ENCODE data around the gene VSIG2. TPM values are rescaled to one million over a fixed set of nuclear protein-coding genes. Genes with fewer than 3 reads are reported as not detected.

The VSIG2 gene
- total and polyA plus RNA-seq, 2 donors (not counting 3 experiments of a cell fraction or from before 2014, with no cell fraction given): 1.2 to 7.0 TPM

DNA sequence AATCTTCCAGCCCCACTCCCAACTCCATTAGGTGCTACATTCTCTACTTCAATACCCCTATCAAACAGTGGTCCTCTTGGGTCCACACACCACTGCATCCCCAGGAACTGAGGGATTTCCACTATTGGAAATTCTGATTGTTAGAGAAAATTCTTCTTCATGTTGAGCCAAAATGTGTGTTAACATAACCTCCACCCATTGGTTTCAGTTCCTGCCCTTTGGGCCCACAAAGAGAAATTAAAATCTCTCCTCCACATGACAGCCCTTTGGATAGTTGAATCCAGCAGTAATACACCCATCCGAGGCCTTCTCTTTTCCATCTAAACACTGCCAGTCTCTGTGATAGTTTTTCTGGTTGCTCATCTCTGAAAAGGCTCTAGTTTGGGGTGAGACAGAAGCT lies 2.1 kb downstream of the VSIG2 start:
- intact Hi-C loops (cut with micrococcal nuclease): no loop called here
- Histone ChIP-seq H3K9me3 (replicated peaks; ENCODE audit: control insufficient read depth, insufficient read depth, low read length) (no peaks in the 10 kb centered on the region), H3K27ac (ENCODE audit: insufficient read depth, low read depth, low read length) (no peak overlapping the region), H3K79me2 (ENCODE audit: control insufficient read depth, insufficient read depth, low read length) (peaks cover under 1% of the 10 kb centered on the region), H3K4me2 (ENCODE audit: insufficient read depth, low read length) (no peak overlapping the region), H3K9ac (replicated peaks; ENCODE audit: extremely low read depth, insufficient read depth, low read length) (no peak overlapping the region), H3K4me1 (ENCODE audit: control insufficient read depth, extremely low read depth, insufficient read depth, low read length) (peaks cover 59% of the 10 kb centered on the region), H3K27me3 (ENCODE audit: control insufficient read depth in 2 of 2, insufficient read depth in 2 of 2, low read length in 2 of 2) (no peaks in the 10 kb centered on the region), H3K4me3 (replicated peaks in 1 of 3; ENCODE audit: insufficient read depth in 1 of 3, low read depth in 1 of 3, low read length in 3 of 3) (no peak overlapping the region), H3K36me3 (ENCODE audit: control insufficient read depth in 2 of 2, extremely low read depth in 1 of 2, insufficient read depth in 2 of 2, low read length in 2 of 2) (peaks cover 12 to 24% of the 10 kb centered on the region in 2 experiments), H2AFZ (ENCODE audit: low read depth, low read length) (no peak overlapping the region), H4K20me1 (replicated peaks; ENCODE audit: control insufficient read depth, extremely low read depth, insufficient read depth, low read length) (no peaks in the 10 kb centered on the region), H3K9me1 (replicated peaks; ENCODE audit: control insufficient read depth, extremely low read depth, insufficient read depth, low read length) (no peaks in the 10 kb centered on the region)
- BruUV-seq (replicated peaks): no TSS peak
- FAIRE-seq: peak; percentile 46
- CTCF ChIA-PET: interaction anchor here (2.1 to 16.9 kb wide), 3 partner anchors 10 to 77 kb away, joined by 6 to 301 read pairs (median 267); partner anchors contain the start of genes ESAM, SIAE and SPA17
- POLR2A ChIA-PET: interaction anchor here (5.0 kb wide), 1 partner anchor 9 kb away, joined by 67 read pairs; no protein-coding TSS in a partner anchor
- no peak for DNase-seq (ENCODE audit: low read depth, low spot score)
- dilution Hi-C loops (cut with MboI; ENCODE audit: extremely low pct_ligation_motif_present, low sequenced_read_pairs): no loop called here
- no peak for TF ChIP-seq POLR2A (IDR thresholded peaks at IDR 0.05; ENCODE audit: low read depth, low read length)
- no peak for TF ChIP-seq FOS (IDR thresholded peaks at IDR 0.05; ENCODE audit: borderline replicate concordance, insufficient read depth, low read length)
- TF ChIP-seq, protein P1, sequence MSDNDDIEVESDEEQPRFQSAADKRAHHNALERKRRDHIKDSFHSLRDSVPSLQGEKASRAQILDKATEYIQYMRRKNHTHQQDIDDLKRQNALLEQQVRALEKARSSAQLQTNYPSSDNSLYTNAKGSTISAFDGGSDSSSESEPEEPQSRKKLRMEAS (IDR thresholded peaks at IDR 0.05; ENCODE audit: insufficient read depth, insufficient read length): no peak
- no peak for TF ChIP-seq JUN (IDR thresholded peaks at IDR 0.05; ENCODE audit: borderline replicate concordance, insufficient read depth, insufficient read length, low read depth)
- TF ChIP-seq GATA2 (IDR thresholded peaks at IDR 0.05; ENCODE audit: insufficient read depth, insufficient read length, low read depth, low read length): no peak
- TF ChIP-seq, protein P2, sequence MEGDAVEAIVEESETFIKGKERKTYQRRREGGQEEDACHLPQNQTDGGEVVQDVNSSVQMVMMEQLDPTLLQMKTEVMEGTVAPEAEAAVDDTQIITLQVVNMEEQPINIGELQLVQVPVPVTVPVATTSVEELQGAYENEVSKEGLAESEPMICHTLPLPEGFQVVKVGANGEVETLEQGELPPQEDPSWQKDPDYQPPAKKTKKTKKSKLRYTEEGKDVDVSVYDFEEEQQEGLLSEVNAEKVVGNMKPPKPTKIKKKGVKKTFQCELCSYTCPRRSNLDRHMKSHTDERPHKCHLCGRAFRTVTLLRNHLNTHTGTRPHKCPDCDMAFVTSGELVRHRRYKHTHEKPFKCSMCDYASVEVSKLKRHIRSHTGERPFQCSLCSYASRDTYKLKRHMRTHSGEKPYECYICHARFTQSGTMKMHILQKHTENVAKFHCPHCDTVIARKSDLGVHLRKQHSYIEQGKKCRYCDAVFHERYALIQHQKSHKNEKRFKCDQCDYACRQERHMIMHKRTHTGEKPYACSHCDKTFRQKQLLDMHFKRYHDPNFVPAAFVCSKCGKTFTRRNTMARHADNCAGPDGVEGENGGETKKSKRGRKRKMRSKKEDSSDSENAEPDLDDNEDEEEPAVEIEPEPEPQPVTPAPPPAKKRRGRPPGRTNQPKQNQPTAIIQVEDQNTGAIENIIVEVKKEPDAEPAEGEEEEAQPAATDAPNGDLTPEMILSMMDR (IDR thresholded peaks at IDR 0.05; ENCODE audit: extremely low read depth in 1 of 2, insufficient read depth in 1 of 2, low read depth in 1 of 2, low read length in 2 of 2): no peak
- no peak for TF ChIP-seq EZH2 (IDR thresholded peaks at IDR 0.05; ENCODE audit: borderline replicate concordance, low read depth, low read length, severe bottlenecking)
- no peak for TF ChIP-seq POLR2AphosphoS5 (IDR thresholded peaks at IDR 0.05; ENCODE audit: insufficient read depth, low read depth, low read length)
